PC-9 (cell line): ENCODE data around the gene EPHA4. TPM values are rescaled to one million over a fixed set of nuclear protein-coding genes. Genes with fewer than 3 reads are reported as not detected.

Source experiments
- BruUV-seq: library from RNA; stranded (reverse); fragments of 400-500 nt; replicated peaks from 2 replicates; lab custom pipeline; 2021; lab: Mats Ljungman, UMichigan
- CTCF ChIA-PET: fragments of 300-600 bp; sonication (Branson Sonifier 250); formaldehyde crosslinking; loops from one replicate; lab custom pipeline; 2022; ENCODE audit warnings: antibody characterized with exemption; lab: Charles Lee
- POLR2A ChIA-PET: fragments of 300-600 bp; sonication (Branson Sonifier 250); formaldehyde crosslinking; loops from one replicate; lab custom pipeline; 2022; ENCODE audit warnings: antibody characterized with exemption; ENCODE audit not compliant: unreplicated experiment; lab: Charles Lee
- DNase-seq, 2 experiments: peaks; one replicate each; pipeline versions ENCODE4 v3.0.0 to v3.0.0-alpha.2; 2015 to 2022; ENCODE audit warnings: mixed read lengths in 1 of 2
- H2AFZ ChIP-seq: fragments of 200-600 bp; sonication (generic); 2 replicates; pipeline ENCODE4 v1.8.1; 2017; ENCODE audit warnings: antibody characterized with exemption
- H3F3A ChIP-seq: fragments of 200-600 bp; sonication (generic); 2 replicates; pipeline ENCODE4 v1.8.1; 2017; ENCODE audit warnings: antibody characterized with exemption, mild to moderate bottlenecking, low read depth; ENCODE audit not compliant: insufficient read depth
- H3K27ac ChIP-seq: fragments of 200-600 bp; sonication (generic); 2 replicates; pipeline ENCODE4 v1.6.1; 2016; ENCODE audit warnings: mixed run types
- H3K27me3 ChIP-seq: fragments of 200-600 bp; sonication (generic); 2 replicates; pipeline ENCODE4 v1.6.1; 2016; ENCODE audit warnings: low read depth, mixed run types; ENCODE audit not compliant: insufficient read depth
- H3K36me3 ChIP-seq: fragments of 200-600 bp; sonication (generic); 2 replicates; pipeline ENCODE4 v1.6.1; 2016; ENCODE audit warnings: low read depth, mixed run types
- H3K4me1 ChIP-seq: fragments of 200-600 bp; sonication (generic); replicated peaks from 2 replicates; pipeline ENCODE4 v1.6.1; 2016; ENCODE audit warnings: mixed run types; ENCODE audit not compliant: insufficient read depth
- H3K4me2 ChIP-seq: fragments of 200-600 bp; sonication (generic); 2 replicates; pipeline ENCODE4 v1.6.1; 2017; ENCODE audit warnings: mixed run types
- H3K4me3 ChIP-seq: fragments of 200-600 bp; sonication (generic); 2 replicates; pipeline ENCODE4 v1.6.1; 2016; ENCODE audit warnings: mixed run types
- H3K79me2 ChIP-seq: fragments of 200-600 bp; sonication (generic); 2 replicates; pipeline ENCODE4 v1.6.1; 2017; ENCODE audit warnings: low read depth, mixed run types
- H3K9me2 ChIP-seq: fragments of 200-600 bp; sonication (generic); 2 replicates; pipeline ENCODE4 v1.8.1; 2017; ENCODE audit warnings: mild to moderate bottlenecking; ENCODE audit not compliant: insufficient read depth
- H3K9me3 ChIP-seq: fragments of 200-600 bp; sonication (generic); 2 replicates; pipeline ENCODE4 v1.8.1; 2016; ENCODE audit warnings: low read depth; ENCODE audit not compliant: insufficient read depth
- H4K20me1 ChIP-seq: fragments of 200-600 bp; sonication (generic); 2 replicates; pipeline ENCODE4 v1.8.1; 2017; ENCODE audit not compliant: insufficient read depth
- EZH2 ChIP-seq: fragments of 200-600 bp; sonication (generic); IDR thresholded peaks from 2 replicates; pipeline ENCODE4 v1.8.0; 2017; ENCODE audit warnings: antibody characterized with exemption, low read depth
- intact Hi-C: fragments of 100-400 bp; cut with micrococcal nuclease; formaldehyde crosslinking; loops from one replicate; pipeline ENCODE4 v1.10.0; 2022; ENCODE audit not compliant: unreplicated experiment
- total RNA-seq: library from RNA; stranded (reverse); gene quantifications from 2 replicates; pipeline ENCODE4 v1.2.3, GENCODE V29; 2021
- TF ChIP-seq, protein P1 (sequence below): fragments of 200-600 bp; sonication (generic); conservative IDR thresholded peaks from 2 replicates; pipeline ENCODE4 v1.6.1; 2017; ENCODE audit warnings: mixed run types, antibody characterized with exemption, mild to moderate bottlenecking, moderate library complexity

The EPHA4 gene
- total RNA-seq, 1 experiment from 2014 or later: 10.6 TPM

GRCh38 chr2:221541131-221541735, 30.9 kb downstream of the EPHA4 start:
- Histone ChIP-seq H3F3A (peaks cover 4% of the 10 kb centered on the region; the same call in 1 of the 2 replicates), H3K4me3 (no peak overlapping the region), H2AFZ (no peak overlapping the region), H3K79me2 (no peaks in the 10 kb centered on the region), H3K27me3 (no peaks in the 10 kb centered on the region), H3K36me3 (no peaks in the 10 kb centered on the region), H3K4me2 (no peak overlapping the region), H3K9me3 (no peaks in the 10 kb centered on the region), H3K27ac (no peak overlapping the region), H4K20me1 (no peaks in the 10 kb centered on the region), H3K4me1 (peaks cover 9% of the 10 kb centered on the region), H3K9me2 (no peaks in the 10 kb centered on the region)
- CTCF ChIA-PET: no interaction called here
- no TSS peak for BruUV-seq
- intact Hi-C loops: no loop called here
- POLR2A ChIA-PET: interaction anchor here (0.5 kb wide), 1 partner anchor 133 kb away, joined by 3 read pairs; no protein-coding TSS in a partner anchor
- TF ChIP-seq, protein P1, sequence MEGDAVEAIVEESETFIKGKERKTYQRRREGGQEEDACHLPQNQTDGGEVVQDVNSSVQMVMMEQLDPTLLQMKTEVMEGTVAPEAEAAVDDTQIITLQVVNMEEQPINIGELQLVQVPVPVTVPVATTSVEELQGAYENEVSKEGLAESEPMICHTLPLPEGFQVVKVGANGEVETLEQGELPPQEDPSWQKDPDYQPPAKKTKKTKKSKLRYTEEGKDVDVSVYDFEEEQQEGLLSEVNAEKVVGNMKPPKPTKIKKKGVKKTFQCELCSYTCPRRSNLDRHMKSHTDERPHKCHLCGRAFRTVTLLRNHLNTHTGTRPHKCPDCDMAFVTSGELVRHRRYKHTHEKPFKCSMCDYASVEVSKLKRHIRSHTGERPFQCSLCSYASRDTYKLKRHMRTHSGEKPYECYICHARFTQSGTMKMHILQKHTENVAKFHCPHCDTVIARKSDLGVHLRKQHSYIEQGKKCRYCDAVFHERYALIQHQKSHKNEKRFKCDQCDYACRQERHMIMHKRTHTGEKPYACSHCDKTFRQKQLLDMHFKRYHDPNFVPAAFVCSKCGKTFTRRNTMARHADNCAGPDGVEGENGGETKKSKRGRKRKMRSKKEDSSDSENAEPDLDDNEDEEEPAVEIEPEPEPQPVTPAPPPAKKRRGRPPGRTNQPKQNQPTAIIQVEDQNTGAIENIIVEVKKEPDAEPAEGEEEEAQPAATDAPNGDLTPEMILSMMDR: no peak
- no peak for TF ChIP-seq EZH2
- no peak for DNase-seq

GRCh38 chr2:221539246-221539645, 32.9 kb downstream of the EPHA4 start:
- ChIA-PET CTCF (no interaction called here), POLR2A (interaction anchor here (0.6 kb wide), 1 partner anchor 31 kb away, joined by 20 read pairs; no protein-coding TSS in a partner anchor)
- Histone ChIP-seq H3K79me2 (no peaks in the 10 kb centered on the region), H3K9me3 (no peaks in the 10 kb centered on the region), H4K20me1 (no peaks in the 10 kb centered on the region), H3K27me3 (no peaks in the 10 kb centered on the region), H2AFZ (no peak overlapping the region), H3F3A (peaks cover under 1% of the 10 kb centered on the region; the same call in 1 of the 2 replicates), H3K4me3 (no peak overlapping the region), H3K4me2 (no peak overlapping the region), H3K27ac (no peak overlapping the region), H3K4me1 (peaks cover 2% of the 10 kb centered on the region; the same call in 1 of the 2 replicates), H3K36me3 (no peaks in the 10 kb centered on the region), H3K9me2 (0 out of 2 replicates have a peak, but pooled peaks cover 4% of the 10 kb centered on the region)
- no peak for TF ChIP-seq EZH2
- TF ChIP-seq, protein P1: no peak
- BruUV-seq: no TSS peak
- no peak for DNase-seq
- intact Hi-C loops: no loop called here

- H3K4me2 ChIP-seq: no peak overlapping the region
- H3K79me2 ChIP-seq: no peaks in the 10 kb centered on the region; the same call in 1 of the 2 replicates
- no peaks in the 10 kb centered on the region for H3K9me3 ChIP-seq
- intact Hi-C loops: no loop called here
- no peak overlapping the region for H3K27ac ChIP-seq
- no peaks in the 10 kb centered on the region for H3K36me3 ChIP-seq
- TF ChIP-seq EZH2: no peak
- TF ChIP-seq, protein P1: no peak
- ChIA-PET CTCF (no interaction called here), POLR2A (interaction anchor here (0.6 kb wide), 1 partner anchor 46 kb away, joined by 5 read pairs; no protein-coding TSS in a partner anchor)
- H3K4me1 ChIP-seq: peaks cover 17% of the 10 kb centered on the region
- DNase-seq: no peak
- no peak overlapping the region for H3K4me3 ChIP-seq
- no peaks in the 10 kb centered on the region for H3K27me3 ChIP-seq
- H3F3A ChIP-seq: peaks cover 7% of the 10 kb centered on the region; the same call in 1 of the 2 replicates
- H2AFZ ChIP-seq: no peak overlapping the region
- H3K9me2 ChIP-seq: 0 out of 2 replicates have a peak, but pooled peaks cover 4% of the 10 kb centered on the region
- no peaks in the 10 kb centered on the region for H4K20me1 ChIP-seq
- BruUV-seq: no TSS peak
These were observed 36.3 kb downstream of the EPHA4 start for GRCh38 chr2:221535824-221536223.
